NCI-H2227 (cell line): Measurements from ENCODE around the gene ITGA11.

ENCODE experiments used
- DNase-seq: peaks from one replicate; lab custom pipeline; 2025; ENCODE audit not compliant: unreplicated experiment; lab: John Stamatoyannopoulos, UW

ITGA11 gene

GRCh38 chr15:68376447-68377060, 55.4 kb downstream of the ITGA11 start:
- no peak for DNase-seq

- no peak for DNase-seq
Observed at GRCh38 chr15:68375716-68376220, 56.2 kb downstream of the ITGA11 start.

- DNase-seq: no peak
Observed at GRCh38 chr15:68375191-68375631, 56.8 kb downstream of the ITGA11 start.

- no peak for DNase-seq
Observed at GRCh38 chr15:68374168-68374745, 57.7 kb downstream of the ITGA11 start.

- no peak for DNase-seq
Observed at GRCh38 chr15:68373028-68373427, 58.9 kb downstream of the ITGA11 start.

GRCh38 chr15:68372291-68372811, 59.6 kb downstream of the ITGA11 start:
- DNase-seq: no peak

- no peak for DNase-seq
Observed at GRCh38 chr15:68371851-68372250, 60.1 kb downstream of the ITGA11 start.

GRCh38 chr15:68371160-68371559, 60.8 kb downstream of the ITGA11 start:
- no peak for DNase-seq

GRCh38 chr15:68370768-68371151, 61.2 kb downstream of the ITGA11 start:
- no peak for DNase-seq

- DNase-seq: no peak
Observed at GRCh38 chr15:68369931-68370767, 61.8 kb downstream of the ITGA11 start.

GRCh38 chr15:68368731-68369435, 63.1 kb downstream of the ITGA11 start:
- no peak for DNase-seq

- no peak for DNase-seq
Observed at GRCh38 chr15:68367992-68368391, 64.0 kb downstream of the ITGA11 start.

- DNase-seq: no peak
Observed at GRCh38 chr15:68367226-68367625, 64.7 kb downstream of the ITGA11 start.

- no peak for DNase-seq
Observed at GRCh38 chr15:68366314-68366713, 65.6 kb downstream of the ITGA11 start.

GRCh38 chr15:68365770-68366169, 66.2 kb downstream of the ITGA11 start:
- no peak for DNase-seq

- DNase-seq: no peak
Observed at GRCh38 chr15:68365140-68365745, 66.7 kb downstream of the ITGA11 start.

GRCh38 chr15:68364660-68365035, 67.3 kb downstream of the ITGA11 start:
- no peak for DNase-seq

GRCh38 chr15:68364028-68364659, 67.8 kb downstream of the ITGA11 start:
- no peak for DNase-seq

- DNase-seq: no peak
Observed at GRCh38 chr15:68363353-68363752, 68.6 kb downstream of the ITGA11 start.

GRCh38 chr15:68362537-68363126, 69.3 kb downstream of the ITGA11 start:
- no peak for DNase-seq
